Chondrocyte (in vitro differentiated cells): ENCODE results near the gene DRAP1. TPM values are rescaled to one million over a fixed set of nuclear protein-coding genes. Genes with fewer than 3 reads are reported as not detected.
"Not testable (repeated sequence)": the region's sequence is repeated elsewhere in the genome, so short reads cannot be mapped to it uniquely, and the experiment has no call there.

Experiments used
- DNase-seq: peaks from one replicate; pipeline ENCODE4 v3.0.0; 2021; ENCODE audit warnings: mixed read lengths, low spot score
- H3K27ac Mint-ChIP-seq: one replicate; pipeline ENCODE4 v1.8.0; 2021; ENCODE audit warnings: mild to moderate bottlenecking, moderate library complexity, mixed read lengths; ENCODE audit not compliant: unreplicated experiment
- H3K27me3 Mint-ChIP-seq: 2 replicates; pipeline ENCODE4 v1.8.0; 2021; ENCODE audit warnings: low read depth, mixed read lengths
- H3K36me3 Mint-ChIP-seq: 2 replicates; pipeline ENCODE4 v1.8.0; 2021; ENCODE audit warnings: low read depth, mixed read lengths
- H3K4me1 Mint-ChIP-seq: 2 replicates; pipeline ENCODE4 v1.8.0; 2021; ENCODE audit warnings: low read depth, mild to moderate bottlenecking, mixed read lengths
- H3K4me3 Mint-ChIP-seq: one replicate; pipeline ENCODE4 v1.8.0; 2021; ENCODE audit warnings: mild to moderate bottlenecking, moderate library complexity, mixed read lengths; ENCODE audit not compliant: unreplicated experiment
- H3K9me3 Mint-ChIP-seq: 2 replicates; pipeline ENCODE4 v1.8.0; 2021; ENCODE audit warnings: low read depth, mixed read lengths
- total RNA-seq: library from RNA; stranded (reverse); gene quantifications from 3 replicates; pipeline ENCODE4 v1.2.1, GENCODE V29; 2021
- TF ChIP-seq, protein P1 (sequence below): fragments of 200-600 bp; sonication (generic); IDR thresholded peaks from 2 replicates; pipeline ENCODE4 v1.5.0; 2021; ENCODE audit warnings: antibody characterized with exemption, mild to moderate bottlenecking, moderate library complexity

The DRAP1 gene
- total RNA-seq, 1 donor from 2014 or later, result 111 TPM

- Mint-ChIP-seq H3K4me3 (no peak overlapping the region), H3K9me3 (no peaks in the 10 kb centered on the region), H3K27ac (no peak overlapping the region), H3K36me3 (no peaks in the 10 kb centered on the region), H3K4me1 (no peaks in the 10 kb centered on the region), H3K27me3 (peaks cover 3% of the 10 kb centered on the region)
- TF ChIP-seq, protein P1, sequence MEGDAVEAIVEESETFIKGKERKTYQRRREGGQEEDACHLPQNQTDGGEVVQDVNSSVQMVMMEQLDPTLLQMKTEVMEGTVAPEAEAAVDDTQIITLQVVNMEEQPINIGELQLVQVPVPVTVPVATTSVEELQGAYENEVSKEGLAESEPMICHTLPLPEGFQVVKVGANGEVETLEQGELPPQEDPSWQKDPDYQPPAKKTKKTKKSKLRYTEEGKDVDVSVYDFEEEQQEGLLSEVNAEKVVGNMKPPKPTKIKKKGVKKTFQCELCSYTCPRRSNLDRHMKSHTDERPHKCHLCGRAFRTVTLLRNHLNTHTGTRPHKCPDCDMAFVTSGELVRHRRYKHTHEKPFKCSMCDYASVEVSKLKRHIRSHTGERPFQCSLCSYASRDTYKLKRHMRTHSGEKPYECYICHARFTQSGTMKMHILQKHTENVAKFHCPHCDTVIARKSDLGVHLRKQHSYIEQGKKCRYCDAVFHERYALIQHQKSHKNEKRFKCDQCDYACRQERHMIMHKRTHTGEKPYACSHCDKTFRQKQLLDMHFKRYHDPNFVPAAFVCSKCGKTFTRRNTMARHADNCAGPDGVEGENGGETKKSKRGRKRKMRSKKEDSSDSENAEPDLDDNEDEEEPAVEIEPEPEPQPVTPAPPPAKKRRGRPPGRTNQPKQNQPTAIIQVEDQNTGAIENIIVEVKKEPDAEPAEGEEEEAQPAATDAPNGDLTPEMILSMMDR, result no peak
- DNase-seq, result no peak
Measured at GRCh38 chr11:65947603-65948125, 28.4 kb downstream of the DRAP1 start.

DNA sequence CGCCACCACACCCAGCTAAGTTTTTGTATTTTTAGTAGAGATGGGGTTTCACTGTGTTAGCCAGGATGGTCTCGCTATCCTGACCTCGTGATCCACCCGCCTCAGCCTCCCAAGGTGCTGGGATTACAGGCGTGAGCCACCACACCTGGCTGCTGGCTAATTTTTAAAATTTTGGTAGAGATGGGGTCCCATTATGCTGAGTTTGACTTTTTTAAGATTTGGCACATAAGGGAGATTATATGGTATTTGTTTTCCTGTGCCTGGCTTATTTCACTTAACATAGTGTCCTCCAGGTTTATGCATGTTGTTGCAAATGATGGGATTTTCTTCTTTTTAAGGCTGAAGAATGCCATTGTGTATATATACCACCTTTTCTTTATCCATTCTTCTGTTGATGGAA is 31.5 kb downstream of the DRAP1 start:
- not testable (repeated sequence) for H3K27ac Mint-ChIP-seq, H3K4me3 Mint-ChIP-seq, H3K9me3 Mint-ChIP-seq, H3K36me3 Mint-ChIP-seq, H3K4me1 Mint-ChIP-seq, H3K27me3 Mint-ChIP-seq, DNase-seq

GRCh38 chr11:65951641-65952040 is 32.4 kb downstream of the DRAP1 start:
- H3K27ac Mint-ChIP-seq, H3K27me3 Mint-ChIP-seq, H3K4me1 Mint-ChIP-seq, H3K9me3 Mint-ChIP-seq, DNase-seq, H3K4me3 Mint-ChIP-seq, H3K36me3 Mint-ChIP-seq: not testable (repeated sequence)

GRCh38 chr11:65952052-65952521 is 32.9 kb downstream of the DRAP1 start:
- no peaks in the 10 kb centered on the region for H3K36me3 Mint-ChIP-seq
- DNase-seq, result no peak
- no peak overlapping the region for H3K4me3 Mint-ChIP-seq
- H3K4me1 Mint-ChIP-seq, result no peaks in the 10 kb centered on the region
- no peaks in the 10 kb centered on the region for H3K9me3 Mint-ChIP-seq
- TF ChIP-seq, protein P1, result no peak
- peaks cover 3% of the 10 kb centered on the region for H3K27me3 Mint-ChIP-seq
- no peak overlapping the region for H3K27ac Mint-ChIP-seq

GRCh38 chr11:65953471-65953870 is 34.2 kb downstream of the DRAP1 start:
- no peak overlapping the region for H3K4me3 Mint-ChIP-seq
- H3K27ac Mint-ChIP-seq, result no peak overlapping the region
- TF ChIP-seq, protein P1, result no peak
- H3K4me1 Mint-ChIP-seq, result no peaks in the 10 kb centered on the region
- H3K9me3 Mint-ChIP-seq, result no peaks in the 10 kb centered on the region
- peaks cover 3% of the 10 kb centered on the region for H3K27me3 Mint-ChIP-seq
- no peaks in the 10 kb centered on the region for H3K36me3 Mint-ChIP-seq
- DNase-seq, result no peak

GRCh38 chr11:65954771-65955170 is 35.5 kb downstream of the DRAP1 start:
- no peak overlapping the region for H3K27ac Mint-ChIP-seq
- no peaks in the 10 kb centered on the region for H3K27me3 Mint-ChIP-seq
- DNase-seq, result no peak
- no peak overlapping the region for H3K4me3 Mint-ChIP-seq
- TF ChIP-seq, protein P1, result no peak
- no peaks in the 10 kb centered on the region for H3K36me3 Mint-ChIP-seq
- no peaks in the 10 kb centered on the region for H3K4me1 Mint-ChIP-seq
- H3K9me3 Mint-ChIP-seq, result no peaks in the 10 kb centered on the region
